GM12872 (cell line): ENCODE measurements around the gene SRSF6.
A peak's percentile ranks its signal among the peaks of the same experiment; 100 is the strongest.

ENCODE experiments used
- CTCF ChIP-seq: IDR thresholded peaks from 3 replicates; pipeline ENCODE4 v1.5.1; 2011; ENCODE audit warnings: low read depth, mild to moderate bottlenecking, low read length, moderate library complexity; ENCODE audit not compliant: insufficient read depth

The SRSF6 gene

GRCh38 chr20:43442282-43442880 lies 15.3 kb upstream of the SRSF6 start:
- no peak for TF ChIP-seq CTCF

- TF ChIP-seq CTCF: no peak
Measured at GRCh38 chr20:43444107-43444506, 13.6 kb upstream of the SRSF6 start.

GRCh38 chr20:43446361-43446879 lies 11.3 kb upstream of the SRSF6 start:
- TF ChIP-seq CTCF: no peak

- peak; percentile 81 for TF ChIP-seq CTCF
Measured at GRCh38 chr20:43448748-43449535, 8.8 kb upstream of the SRSF6 start.

- TF ChIP-seq CTCF: no peak
Measured at GRCh38 chr20:43450841-43451799, 6.6 kb upstream of the SRSF6 start.

GRCh38 chr20:43452404-43453126 lies 5.1 kb upstream of the SRSF6 start:
- TF ChIP-seq CTCF: no peak
